ENCODE measurements around the gene TXNDC8. TPM values are rescaled to one million over a fixed set of nuclear protein-coding genes. Genes with fewer than 3 reads are reported as not detected.

The TXNDC8 gene
- total RNA-seq = not detected
- not detected for polyA plus RNA-seq
- long read RNA-seq, donor 1 = 0 reads
- long read RNA-seq, donor 2 = 0 reads
- long read RNA-seq, donor 3 = 0 reads
- long read RNA-seq, donor 4 = 0 reads
- long read RNA-seq, donor 5 = 0 reads
- long read RNA-seq, donor 6 = 0 reads
- long read RNA-seq, donor 7, partial matches to known transcripts = 9 of 9 reads
- long read RNA-seq, donor 7, other reads (novel, unspliced or antisense) = 0 of 9 reads
- long read RNA-seq, donor 8 = 0 reads
- long read RNA-seq, donor 9 = 0 reads
- long read RNA-seq, donor 10 = 0 reads

- H3K27ac ChIP-seq = no peak within 1 kb of the TSS
- no peaks in the 10 kb centered on the region for H3K27me3 ChIP-seq
- 79 to 91% (median 86%) methylated on average over 1 of the region's 1 CpG for WGBS, 4 donors
- H3K36me3 ChIP-seq (replicated peaks in 1 of 2) = no peaks in the 10 kb centered on the region
- H3K4me3 ChIP-seq = no peak within 1 kb of the TSS
- intact Hi-C loops (cut with DNase I) = no loop called here
- H3K4me1 ChIP-seq (replicated peaks in 1 of 2) = no peaks in the 10 kb centered on the region
- no peak for TF ChIP-seq POLR2A (IDR thresholded peaks at IDR 0.05)
- TF ChIP-seq CTCF (IDR thresholded peaks at IDR 0.05) = no peak
- H3K9me3 ChIP-seq (replicated peaks in 1 of 3) = no peaks in the 10 kb centered on the region
- DNase-seq = no peak
Observed at GRCh38 chr9:110337727-110338126, at the start of gene TXNDC8. Gene TXNDC8, minus strand, starts transcription at chr9:110337863.

- H3K27me3 ChIP-seq = no peaks in the 10 kb centered on the region
- intact Hi-C loops (cut with DNase I) = no loop called here
- H3K27ac ChIP-seq = no peak overlapping the region
- DNase-seq = no peak
- TF ChIP-seq CTCF (IDR thresholded peaks at IDR 0.05) (no peak), POLR2A (IDR thresholded peaks at IDR 0.05) (no peak)
- no peaks in the 10 kb centered on the region for H3K36me3 ChIP-seq (replicated peaks in 1 of 2)
- no peaks in the 10 kb centered on the region for H3K4me1 ChIP-seq (replicated peaks in 1 of 2)
- WGBS, 4 donors = 84 to 100% (median 90%) methylated on average over 3 to 6 of the region's 6 CpGs
- no peak overlapping the region for H3K4me3 ChIP-seq
- H3K9me3 ChIP-seq (replicated peaks in 1 of 3) = no peaks in the 10 kb centered on the region
Observed at GRCh38 chr9:110383491-110383890, 45.8 kb upstream of the TXNDC8 start.

- DNase-seq = no peak
- Histone ChIP-seq H3K9me3 (replicated peaks in 1 of 3) (no peaks in the 10 kb centered on the region), H3K4me3 (no peak overlapping the region), H3K27me3 (no peaks in the 10 kb centered on the region), H3K27ac (no peak overlapping the region), H3K36me3 (replicated peaks in 1 of 2) (no peaks in the 10 kb centered on the region), H3K4me1 (replicated peaks in 1 of 2) (no peaks in the 10 kb centered on the region)
- no peak for TF ChIP-seq CTCF (IDR thresholded peaks at IDR 0.05)
- TF ChIP-seq POLR2A (IDR thresholded peaks at IDR 0.05) = no peak
- intact Hi-C loops (cut with DNase I) = no loop called here
- 83 to 93% (median 87%) methylated on average over 4 of the region's 4 CpGs for WGBS, 4 donors
Observed at GRCh38 chr9:110382731-110383130, 45.1 kb upstream of the TXNDC8 start.

- WGBS, 4 donors = 69 to 81% (median 76%) methylated on average over 6 of the region's 6 CpGs
- TF ChIP-seq CTCF (IDR thresholded peaks at IDR 0.05) (no peak), POLR2A (IDR thresholded peaks at IDR 0.05) (no peak)
- Histone ChIP-seq H3K36me3 (replicated peaks in 1 of 2) (no peaks in the 10 kb centered on the region), H3K4me1 (replicated peaks in 1 of 2) (no peaks in the 10 kb centered on the region), H3K27ac (no peak overlapping the region), H3K9me3 (replicated peaks in 1 of 3) (no peaks in the 10 kb centered on the region), H3K27me3 (no peaks in the 10 kb centered on the region), H3K4me3 (no peak overlapping the region)
- intact Hi-C loops (cut with DNase I) = no loop called here
- no peak for DNase-seq
Observed at GRCh38 chr9:110371411-110372007, 33.8 kb upstream of the TXNDC8 start.
